Measurements from ENCODE around the gene ARL11.

- TF ChIP-seq ELF4 (IDR thresholded peaks at IDR 0.05) (no peak), BHLHE40 (IDR thresholded peaks at IDR 0.05; ENCODE audit: borderline replicate concordance) (no peak), SUZ12 (IDR thresholded peaks at IDR 0.05) (no peak), FOXK2 (IDR thresholded peaks at IDR 0.05) (no peak), SP1 (IDR thresholded peaks at IDR 0.05) (no peak), L3MBTL2 (conservative IDR thresholded peaks at IDR 0.05) (no peak), FOXM1 (IDR thresholded peaks at IDR 0.05; ENCODE audit: borderline replicate concordance) (no peak), NFRKB (IDR thresholded peaks at IDR 0.05) (no peak), TARDBP (IDR thresholded peaks at IDR 0.05) (no peak), HDGF (IDR thresholded peaks at IDR 0.05; ENCODE audit: borderline replicate concordance) (no peak)
- TF ChIP-seq, protein P1, sequence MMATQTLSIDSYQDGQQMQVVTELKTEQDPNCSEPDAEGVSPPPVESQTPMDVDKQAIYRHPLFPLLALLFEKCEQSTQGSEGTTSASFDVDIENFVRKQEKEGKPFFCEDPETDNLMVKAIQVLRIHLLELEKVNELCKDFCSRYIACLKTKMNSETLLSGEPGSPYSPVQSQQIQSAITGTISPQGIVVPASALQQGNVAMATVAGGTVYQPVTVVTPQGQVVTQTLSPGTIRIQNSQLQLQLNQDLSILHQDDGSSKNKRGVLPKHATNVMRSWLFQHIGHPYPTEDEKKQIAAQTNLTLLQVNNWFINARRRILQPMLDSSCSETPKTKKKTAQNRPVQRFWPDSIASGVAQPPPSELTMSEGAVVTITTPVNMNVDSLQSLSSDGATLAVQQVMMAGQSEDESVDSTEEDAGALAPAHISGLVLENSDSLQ (IDR thresholded peaks at IDR 0.05): no peak
Observed at GRCh38 chr13:49629947-49630346, 1.6 kb downstream of the ARL11 start.
